HG03521 (cell line): ENCODE results near the gene KLHL29.

Experiments
- ATAC-seq: cut with Tn5 transposase; IDR thresholded peaks from one replicate; pipeline ENCODE4 v1.9.1; 2021; ENCODE audit warnings: mild to moderate bottlenecking, moderate library complexity; ENCODE audit not compliant: unreplicated experiment

The KLHL29 gene

DNA sequence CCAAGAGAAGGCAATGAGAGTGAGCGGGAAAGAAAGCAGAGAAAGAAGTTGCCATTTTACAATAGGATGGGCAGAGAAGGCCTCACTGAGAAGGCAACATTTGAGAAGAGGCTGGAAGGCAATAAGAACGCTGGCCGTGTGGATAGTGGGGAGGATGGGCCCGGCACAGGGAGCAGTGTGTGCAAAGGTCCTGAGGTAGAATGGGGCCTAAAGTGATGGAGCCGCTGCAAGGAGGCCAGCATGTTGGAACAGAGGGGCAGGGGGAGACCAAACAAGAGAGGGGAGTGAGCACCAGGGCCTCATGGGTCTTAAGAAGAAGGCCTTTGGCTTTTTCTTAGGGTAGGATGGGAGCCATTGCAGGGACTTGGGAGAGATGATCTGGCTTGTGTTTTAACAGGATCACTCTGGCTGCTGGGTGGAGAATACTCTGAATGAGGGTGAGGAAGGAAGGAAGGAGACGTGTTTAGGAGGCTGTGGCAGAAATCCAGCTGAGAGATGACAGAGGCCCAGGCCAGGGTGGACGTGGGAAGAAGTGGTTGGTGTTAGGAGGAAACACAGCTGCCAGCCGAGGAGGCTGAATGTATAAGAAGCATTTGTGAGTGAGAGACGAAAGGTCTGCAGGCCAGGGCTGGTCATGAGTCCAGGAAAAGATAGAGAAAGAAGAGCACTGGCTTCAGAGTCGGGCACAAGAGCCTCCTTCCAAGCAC lies 159.8 kb downstream of the KLHL29 start:
- ATAC-seq, result no peak

DNA sequence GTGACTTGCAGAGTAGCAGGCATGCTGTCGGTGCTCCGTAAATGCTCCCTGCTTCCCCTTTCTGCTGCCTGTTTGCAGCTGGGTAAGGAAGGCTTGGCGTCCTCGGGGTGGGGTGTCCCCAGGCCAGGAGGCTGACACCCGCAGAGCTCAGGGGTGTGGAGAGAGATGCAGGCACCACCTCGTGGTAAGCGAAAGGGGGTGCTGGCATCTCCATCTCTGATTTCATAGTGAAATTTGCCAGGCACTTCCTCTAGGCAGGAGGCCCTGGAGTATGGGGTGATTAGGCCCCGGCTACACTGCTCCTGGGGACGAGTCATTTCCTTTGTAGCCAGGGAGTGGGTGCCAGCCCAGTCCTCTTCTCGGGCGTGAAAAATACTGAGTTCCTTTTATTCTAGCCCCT lies 160.4 kb downstream of the KLHL29 start:
- no peak for ATAC-seq

DNA sequence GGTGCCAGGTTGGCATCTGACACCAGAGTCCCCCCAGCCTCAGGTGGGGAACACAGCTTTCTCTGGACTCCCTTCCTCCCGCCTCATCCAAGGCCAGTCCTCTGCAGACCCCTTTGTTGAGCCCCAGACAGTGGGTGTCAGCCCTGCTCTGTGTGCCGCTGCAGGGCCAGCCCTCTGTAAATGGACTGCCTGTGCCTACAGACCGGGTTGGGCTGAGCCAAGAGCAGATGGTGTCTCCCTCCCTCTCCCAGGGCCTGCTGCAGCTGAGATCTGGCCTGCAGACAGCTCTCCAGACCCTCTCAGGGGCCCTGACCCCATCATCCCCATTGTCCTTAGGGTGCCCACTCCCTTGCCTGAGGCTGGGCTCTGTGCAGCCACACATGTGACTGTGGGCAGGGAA lies 160.8 kb downstream of the KLHL29 start:
- no peak for ATAC-seq

DNA sequence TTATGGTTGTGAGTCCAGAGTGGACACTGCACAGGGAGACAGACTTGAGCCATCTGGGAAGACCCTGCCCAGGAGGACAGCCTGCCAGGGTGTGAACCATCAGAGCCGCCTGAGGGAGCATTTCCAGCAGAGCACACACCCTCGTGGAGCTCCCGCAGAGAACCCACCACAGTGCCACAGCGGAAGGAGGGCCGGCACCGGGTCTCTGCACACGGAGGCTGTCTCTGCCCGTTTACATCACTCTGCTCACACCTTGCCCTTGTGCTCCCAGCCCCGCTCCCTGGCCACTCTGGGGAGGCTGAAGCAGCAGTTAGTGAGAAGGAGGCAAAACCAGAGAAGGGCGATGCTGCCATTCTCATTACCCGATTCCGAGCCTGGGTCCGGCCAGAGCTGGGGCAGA lies 161.9 kb downstream of the KLHL29 start:
- no peak for ATAC-seq

DNA sequence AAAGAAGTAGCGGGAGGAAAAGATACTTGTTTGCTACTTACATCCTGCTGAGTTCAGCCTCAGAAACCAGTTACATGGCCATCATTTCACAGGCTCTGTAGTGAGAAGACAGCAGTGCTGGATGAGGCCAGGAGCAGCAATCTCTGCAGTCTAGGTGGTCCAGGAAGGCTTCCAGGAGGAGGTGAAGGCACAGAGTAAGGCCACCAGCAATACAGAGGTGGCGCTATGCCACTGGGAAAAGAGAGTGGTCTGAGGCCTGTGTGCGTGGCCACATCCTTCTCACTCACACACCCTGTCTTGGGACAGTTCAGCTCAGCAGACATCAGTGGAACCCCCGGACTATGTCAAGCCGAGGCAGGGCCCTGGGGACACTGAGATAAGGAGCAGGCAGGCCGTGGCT lies 162.7 kb downstream of the KLHL29 start:
- no peak for ATAC-seq

DNA sequence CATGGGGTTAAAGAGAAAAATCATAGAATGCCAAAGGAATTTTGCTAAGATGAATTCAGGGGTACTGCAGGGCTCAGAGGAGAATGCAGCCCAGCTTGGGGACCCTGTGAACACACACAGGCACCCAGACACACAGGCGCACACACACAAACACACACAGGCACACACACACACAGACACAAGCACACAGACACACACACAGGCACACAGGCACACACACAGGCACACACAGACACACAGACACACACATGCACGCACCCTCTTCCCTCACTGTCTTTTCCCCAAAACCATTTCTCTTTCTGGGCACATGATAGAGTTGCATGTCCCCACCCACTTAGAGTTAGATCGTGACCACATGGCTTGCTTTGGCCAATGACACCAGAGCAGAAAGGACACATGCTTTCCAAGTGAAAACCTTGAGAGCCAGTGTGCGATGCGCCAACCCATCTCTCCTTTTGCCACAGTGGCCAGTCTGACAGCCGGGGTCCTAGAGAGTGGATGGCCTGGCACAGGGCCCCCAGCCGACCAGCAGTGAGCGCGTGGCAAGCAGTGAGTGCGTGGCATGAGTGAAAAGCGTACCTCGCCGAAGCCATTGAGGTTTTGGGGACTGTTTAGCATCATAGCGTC lies 163.3 kb downstream of the KLHL29 start:
- ATAC-seq, result no peak

DNA sequence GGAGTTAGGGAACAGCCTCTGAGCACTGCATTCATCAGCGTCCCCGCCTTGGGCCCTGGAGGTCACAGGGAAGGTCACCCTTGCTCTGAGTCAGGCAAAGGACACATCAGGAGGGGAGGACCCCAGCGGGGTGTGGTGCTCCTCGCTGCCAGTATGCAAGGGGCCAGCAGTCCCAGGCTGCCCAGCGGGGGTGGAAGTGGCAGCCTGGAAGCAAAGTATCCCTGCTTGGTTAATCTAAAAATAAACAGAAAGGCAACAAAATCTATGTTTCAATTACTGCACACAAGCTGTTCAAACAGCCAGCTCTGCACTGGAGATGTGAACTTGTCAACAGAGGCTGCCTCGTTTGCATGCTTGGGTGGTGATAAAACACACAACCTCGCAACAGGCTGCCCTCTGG lies 164.1 kb downstream of the KLHL29 start:
- no peak for ATAC-seq

DNA sequence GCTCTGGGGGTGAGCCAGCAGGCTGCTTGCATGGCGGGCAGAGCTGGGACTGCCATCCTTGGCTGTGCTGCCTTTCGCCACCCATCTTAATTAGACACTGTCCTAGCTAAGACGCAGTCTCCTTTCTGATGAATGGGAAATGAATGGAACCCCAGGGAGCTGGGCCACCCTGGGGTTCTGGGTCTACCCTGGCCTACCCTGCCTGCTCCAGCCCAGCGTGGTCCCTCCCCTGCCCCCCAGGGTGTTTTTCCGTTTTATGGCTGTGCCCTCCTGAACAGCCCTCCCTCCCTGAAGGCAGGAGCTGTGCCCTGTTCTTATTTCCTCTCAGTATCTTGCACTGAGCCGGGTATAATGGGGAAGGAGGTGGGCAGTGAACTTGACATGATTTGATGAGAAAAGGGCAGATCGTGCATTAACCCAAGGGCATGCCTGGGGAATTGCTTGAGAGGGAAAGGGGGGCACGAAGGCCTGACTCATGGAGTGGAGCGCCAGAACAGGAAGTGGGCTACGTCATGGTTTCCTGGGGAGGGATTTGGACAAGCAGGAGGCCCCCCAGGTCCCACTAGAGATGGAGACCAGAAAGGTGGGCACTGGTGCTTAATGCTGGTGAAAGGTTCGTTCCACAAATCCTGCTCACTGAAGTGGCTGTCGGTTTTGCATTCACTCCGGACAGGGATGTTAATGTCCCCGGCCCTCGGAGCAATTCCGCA lies 165.0 kb downstream of the KLHL29 start:
- ATAC-seq, result no peak

DNA sequence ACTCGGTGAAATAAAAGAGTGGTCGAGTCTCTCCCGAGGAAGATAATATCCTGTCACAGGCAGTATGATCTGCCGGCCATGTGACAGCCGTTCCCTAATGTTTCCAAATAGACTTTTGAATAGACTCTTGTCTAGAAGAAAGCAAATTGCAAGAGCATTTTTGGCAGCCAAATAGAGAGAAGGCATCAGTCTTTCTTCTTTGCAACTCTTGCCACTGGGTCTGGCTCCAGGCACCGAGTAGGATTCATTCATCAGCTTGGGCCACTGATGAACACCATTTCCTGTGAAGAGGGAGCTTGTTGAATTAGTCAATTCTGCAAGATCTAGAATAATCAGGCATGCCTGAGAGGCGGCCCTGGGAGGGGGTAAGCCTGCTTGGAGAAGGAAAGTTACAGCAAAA lies 165.6 kb downstream of the KLHL29 start:
- ATAC-seq, result no peak

DNA sequence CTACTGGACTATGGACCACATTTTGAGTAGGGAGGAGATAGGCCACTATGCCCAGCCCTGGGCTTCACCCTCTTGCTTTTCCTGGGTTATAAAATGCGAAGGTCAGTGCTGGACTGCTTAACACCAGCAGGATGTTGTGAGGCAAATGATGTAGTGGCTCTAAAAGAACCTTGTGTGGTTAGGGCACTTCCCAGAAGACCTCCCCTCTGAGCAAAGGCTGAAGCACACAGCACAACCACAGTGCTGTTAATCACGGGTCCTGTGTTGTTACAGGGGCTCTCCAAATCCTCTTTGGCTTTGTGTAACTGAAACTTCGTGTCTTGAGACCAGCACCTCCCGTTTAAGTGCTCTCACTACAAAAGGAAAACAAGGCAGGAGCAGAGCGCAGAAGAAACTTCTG lies 166.9 kb downstream of the KLHL29 start:
- ATAC-seq, result no peak

DNA sequence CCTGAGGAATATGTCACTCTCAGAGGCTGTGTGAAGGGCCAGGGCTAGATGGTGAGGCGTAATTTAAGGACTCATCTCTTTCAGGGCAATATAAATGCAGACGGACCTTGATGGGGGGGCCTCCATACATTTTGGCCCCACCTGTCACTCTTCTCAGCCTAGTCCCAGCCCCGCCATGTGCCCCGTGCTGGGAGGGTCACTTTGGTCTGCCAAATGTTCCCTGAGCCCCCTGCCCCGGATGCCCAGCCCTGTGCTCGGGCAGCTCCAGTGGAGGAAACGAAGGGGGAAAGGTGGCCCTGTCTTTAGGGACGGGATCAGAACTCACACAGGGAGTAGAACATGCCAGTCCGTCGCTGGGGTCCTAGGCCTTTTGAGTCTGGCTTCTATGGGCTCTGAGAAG lies 168.6 kb downstream of the KLHL29 start:
- ATAC-seq, result no peak

DNA sequence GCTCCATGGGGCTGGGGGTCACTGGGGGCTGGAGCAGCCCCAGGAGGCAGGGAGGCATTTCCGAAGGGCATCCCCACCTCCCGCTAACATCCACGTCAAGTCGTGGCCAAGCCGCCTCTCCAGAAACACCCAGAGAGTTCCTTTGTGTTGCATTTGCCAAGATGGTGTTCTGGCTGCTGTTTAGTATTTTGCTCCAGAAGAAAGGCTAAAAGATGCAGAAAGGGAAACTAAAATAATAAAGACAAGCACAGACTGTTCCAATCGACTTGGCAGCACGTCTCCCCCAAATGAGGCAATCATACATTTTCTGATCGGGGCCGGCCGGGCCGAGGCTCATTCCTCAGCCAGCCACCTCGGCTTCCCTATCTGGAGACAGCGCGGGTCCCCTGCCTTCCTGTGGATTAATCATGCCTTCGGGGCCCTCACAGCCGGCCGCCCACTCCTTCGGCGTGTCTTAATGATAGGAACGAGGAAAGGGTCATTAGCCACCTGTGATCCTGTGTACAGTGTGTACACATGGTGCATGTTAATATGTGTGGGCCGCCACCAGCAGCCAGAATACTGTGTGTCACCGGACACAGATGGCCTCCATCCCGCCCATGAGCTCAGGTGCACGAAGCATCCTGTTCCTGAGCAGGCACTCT lies 169.2 kb downstream of the KLHL29 start:
- ATAC-seq, result no peak

DNA sequence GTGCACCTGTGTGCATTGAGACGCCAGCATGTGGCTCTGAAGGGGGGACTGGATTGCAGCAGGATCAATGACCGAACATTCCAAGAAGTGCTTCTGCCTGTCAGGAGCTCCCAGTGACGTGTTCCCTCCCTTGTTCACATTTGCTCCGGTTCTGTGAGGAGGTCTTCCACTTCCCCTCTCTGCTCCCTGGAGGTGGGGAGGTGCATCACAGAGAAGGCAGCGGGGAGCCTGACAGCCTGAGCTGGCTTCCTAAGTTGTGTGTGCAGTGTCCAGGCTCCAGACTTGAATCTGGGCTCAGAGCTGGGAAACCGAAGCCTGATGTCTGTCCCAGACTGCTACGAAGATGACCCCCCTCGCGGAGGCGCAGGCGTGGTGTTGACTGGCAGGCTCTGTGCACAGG lies 171.0 kb downstream of the KLHL29 start:
- no peak for ATAC-seq

DNA sequence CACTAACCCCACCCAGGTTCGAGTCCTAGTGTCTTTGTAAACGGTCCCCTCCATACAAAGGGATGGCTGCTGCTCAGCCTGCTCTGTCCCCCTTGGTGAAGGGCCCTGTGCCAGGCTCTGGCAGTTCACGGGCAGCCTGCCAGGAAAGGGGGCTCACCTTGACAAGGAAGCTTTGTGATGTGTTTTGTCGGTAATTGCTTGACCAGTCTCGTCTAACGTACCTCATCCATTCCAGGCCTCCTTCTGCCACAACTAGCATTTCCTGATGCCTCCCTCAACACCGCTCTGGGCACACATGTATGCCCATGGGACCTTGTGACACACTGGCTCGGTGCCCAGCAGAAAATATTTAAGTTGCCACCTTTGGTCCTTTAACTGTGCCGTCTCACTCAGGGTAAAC lies 171.9 kb downstream of the KLHL29 start:
- ATAC-seq, result no peak

DNA sequence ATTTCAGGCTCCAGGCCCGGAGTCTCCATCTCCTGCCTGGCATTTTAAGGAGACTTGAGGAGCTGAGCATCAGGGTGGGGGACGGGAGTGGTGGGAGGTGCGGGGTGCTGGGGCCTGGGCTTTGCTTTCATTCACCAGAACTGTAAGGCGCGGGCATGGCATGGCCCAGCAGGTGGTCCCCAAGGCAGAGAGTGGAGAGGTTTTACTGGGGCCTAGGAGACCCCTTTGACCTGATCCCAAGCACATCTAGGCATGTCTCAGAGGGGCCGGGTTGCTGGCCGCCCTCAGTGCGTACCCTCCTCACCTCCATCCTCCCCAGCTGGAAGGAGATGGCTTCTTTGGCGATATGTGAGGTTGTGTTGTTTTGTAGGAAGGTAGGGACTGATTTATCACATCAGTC lies 172.5 kb downstream of the KLHL29 start:
- ATAC-seq, result no peak

DNA sequence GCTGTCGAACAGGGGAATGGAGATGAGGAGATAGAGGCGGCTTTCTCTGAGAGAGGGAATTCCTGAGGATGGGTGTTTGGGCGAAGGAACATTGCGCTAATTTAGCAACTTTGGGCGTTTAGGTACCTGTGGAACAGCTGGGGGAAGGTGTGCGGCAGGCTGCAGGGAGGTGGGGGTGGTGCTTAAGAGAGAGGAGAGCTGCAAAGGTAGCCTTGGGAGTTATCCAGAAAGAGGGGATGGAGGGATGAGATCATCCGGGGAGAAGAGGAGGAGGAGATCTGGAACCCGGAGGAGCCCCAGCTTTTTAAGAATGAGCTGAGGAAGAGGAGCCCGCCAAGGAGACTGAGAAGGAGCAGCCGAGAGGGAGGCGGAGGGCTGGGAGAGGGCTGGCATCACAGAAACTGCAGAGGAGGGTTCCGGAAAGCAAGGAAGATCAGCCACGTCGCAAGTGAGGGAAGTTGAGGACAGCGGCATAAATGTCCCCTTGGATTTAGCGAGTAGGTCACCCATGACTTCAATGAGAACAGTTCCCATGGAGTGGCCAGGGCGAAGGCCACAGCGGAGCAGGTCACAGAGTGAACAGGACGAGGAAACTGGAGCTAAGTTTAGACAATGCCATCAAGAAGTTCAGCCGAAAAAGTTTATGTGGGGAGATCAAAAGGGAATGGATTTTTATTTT lies 174.7 kb downstream of the KLHL29 start:
- no peak for ATAC-seq

DNA sequence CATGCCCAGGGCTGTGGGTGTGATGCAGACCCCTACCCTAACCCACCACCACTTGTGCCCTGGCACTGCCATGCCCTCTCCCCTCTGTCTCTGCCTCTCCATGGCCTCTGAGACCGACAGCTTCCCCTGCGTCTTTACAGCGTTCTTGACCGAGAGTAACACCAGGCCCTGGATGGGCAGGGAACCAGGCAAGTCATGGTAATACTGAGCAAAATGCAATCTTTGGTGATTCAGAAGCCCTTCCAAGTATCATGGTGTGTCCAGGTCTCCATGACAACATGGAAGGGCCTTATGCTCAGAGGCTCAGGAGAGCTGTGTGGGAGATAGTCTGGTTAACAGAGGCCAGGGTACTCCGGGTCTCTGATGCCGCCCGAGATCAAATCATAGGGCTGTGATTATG lies 176.1 kb downstream of the KLHL29 start:
- ATAC-seq, result no peak

DNA sequence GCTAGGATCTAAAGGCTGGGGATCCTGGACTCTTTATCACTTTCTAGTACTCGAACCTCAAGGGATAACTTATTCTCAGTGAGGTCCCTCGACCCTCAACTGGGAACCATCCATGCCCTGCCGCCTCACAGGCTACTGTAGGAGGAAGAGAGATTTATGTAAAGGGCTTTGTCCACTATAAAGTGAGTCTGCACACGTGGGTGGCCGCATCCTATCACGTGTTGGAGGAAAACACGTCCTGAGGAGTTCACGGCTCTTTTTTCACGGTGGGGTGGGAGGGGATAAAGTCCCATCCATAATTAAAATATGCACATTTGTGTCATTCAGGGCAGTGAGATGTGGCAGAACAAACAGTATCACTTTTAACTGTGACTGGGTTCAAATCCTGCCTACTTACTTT lies 176.6 kb downstream of the KLHL29 start:
- no peak for ATAC-seq

DNA sequence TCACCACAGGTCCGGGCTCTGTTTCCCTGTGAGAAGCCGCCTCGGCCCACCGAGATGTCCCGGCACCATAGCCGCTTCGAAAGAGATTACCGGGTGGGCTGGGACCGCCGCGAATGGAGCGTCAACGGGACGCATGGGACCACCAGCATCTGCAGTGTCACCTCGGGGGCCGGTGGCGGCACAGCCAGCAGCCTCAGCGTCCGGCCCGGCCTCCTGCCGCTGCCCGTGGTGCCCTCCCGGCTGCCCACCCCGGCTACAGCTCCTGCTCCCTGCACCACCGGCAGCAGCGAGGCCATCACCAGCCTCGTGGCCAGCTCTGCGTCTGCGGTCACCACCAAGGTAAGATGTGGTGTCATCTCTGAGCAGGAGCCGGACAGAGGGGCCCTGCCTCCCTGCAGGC lies 177.2 kb downstream of the KLHL29 start:
- ATAC-seq, result no peak

DNA sequence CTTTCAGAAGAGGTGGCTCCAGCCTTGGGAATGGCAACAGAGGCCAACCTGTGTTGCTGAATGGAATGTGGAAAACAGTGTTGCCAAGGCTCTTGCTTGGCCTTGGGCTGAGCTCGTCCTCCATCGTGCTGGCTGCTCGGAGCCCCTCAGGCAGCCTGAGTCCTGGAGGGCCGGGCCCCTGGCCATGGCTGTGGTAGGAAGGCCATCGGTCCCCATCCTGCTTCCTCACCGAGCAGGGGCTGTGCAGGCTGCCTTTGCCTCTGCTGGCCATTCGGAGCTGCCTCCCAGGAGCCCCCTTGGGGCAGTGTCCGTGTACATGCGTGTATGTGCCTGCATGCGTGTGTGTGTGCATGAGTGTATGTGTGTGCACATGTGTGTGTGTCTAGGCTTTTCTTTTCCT lies 178.2 kb downstream of the KLHL29 start:
- no peak for ATAC-seq
